Kasumi-1 (cell line): ENCODE measurements around the gene AGFG1.

Source experiments
- DNase-seq, 2 experiments: peaks; one replicate each; lab custom pipeline; 2025; lab: John Stamatoyannopoulos, UW

Gene AGFG1

GRCh38 chr2:227461811-227462461 lies 10.0 kb upstream of the AGFG1 start:
- no peak for DNase-seq

GRCh38 chr2:227462462-227462951 lies 9.4 kb upstream of the AGFG1 start:
- DNase-seq = no peak

GRCh38 chr2:227462972-227463931 lies 8.7 kb upstream of the AGFG1 start:
- DNase-seq = no peak

GRCh38 chr2:227464361-227464760 lies 7.6 kb upstream of the AGFG1 start:
- no peak for DNase-seq

GRCh38 chr2:227464851-227465250 lies 7.1 kb upstream of the AGFG1 start:
- no peak for DNase-seq

- DNase-seq = no peak
Observed at GRCh38 chr2:227466887-227467600, 4.9 kb upstream of the AGFG1 start.

- DNase-seq = no peak
Observed at GRCh38 chr2:227471412-227471811, 544 bp upstream of the AGFG1 start.

GRCh38 chr2:227472265-227473121 lies 537 bp downstream of the AGFG1 start:
- DNase-seq = peak in 1 of 2 experiments; percentile 2

GRCh38 chr2:227473122-227473461 lies 1.1 kb downstream of the AGFG1 start:
- no peak for DNase-seq

- DNase-seq = no peak
Observed at GRCh38 chr2:227473806-227474205, 1.9 kb downstream of the AGFG1 start.

- DNase-seq = no peak
Observed at GRCh38 chr2:227474410-227474809, 2.5 kb downstream of the AGFG1 start.

- DNase-seq = no peak
Observed at GRCh38 chr2:227477291-227477690, 5.3 kb downstream of the AGFG1 start.

GRCh38 chr2:227479865-227480475 lies 8.0 kb downstream of the AGFG1 start:
- peak; percentile 42 to 45 for DNase-seq

- no peak for DNase-seq
Observed at GRCh38 chr2:227480528-227480927, 8.6 kb downstream of the AGFG1 start.

GRCh38 chr2:227482638-227483340 lies 10.8 kb downstream of the AGFG1 start:
- DNase-seq = peak; percentile 33 to 42

- DNase-seq = no peak
Observed at GRCh38 chr2:227485429-227485828, 13.5 kb downstream of the AGFG1 start.

GRCh38 chr2:227486688-227487087 lies 14.7 kb downstream of the AGFG1 start:
- DNase-seq = no peak

- DNase-seq = no peak
Observed at GRCh38 chr2:227488045-227488444, 16.1 kb downstream of the AGFG1 start.

GRCh38 chr2:227491386-227491785 lies 19.4 kb downstream of the AGFG1 start:
- no peak for DNase-seq

GRCh38 chr2:227493524-227493923 lies 21.6 kb downstream of the AGFG1 start:
- DNase-seq = no peak
